Measurements from ENCODE around the gene MBD1.
A peak's percentile ranks its signal among the peaks of the same experiment; 100 is the strongest.
"Not testable (repeated sequence)": the region's sequence is repeated elsewhere in the genome, so short reads cannot be mapped to it uniquely, and the experiment has no call there.

Gene MBD1

GRCh38 chr18:50281295-50281971 lies at the start of gene MBD1:
Gene MBD1 (minus strand): TSS chr18:50281523. CDS start chr18:50279992, 1,531 bp downstream.
- Mint-ChIP-seq H3K4me3 (peak within 1 kb of the TSS; percentile 94), H3K4me1 (ENCODE audit: low read depth) (peaks cover 36% of the 10 kb centered on the region), H3K27ac (peak within 1 kb of the TSS; percentile 97), H3K27me3 (ENCODE audit: low read depth) (no peaks in the 10 kb centered on the region), H3K36me3 (ENCODE audit: low read depth) (peaks cover 58% of the 10 kb centered on the region), H3K9me3 (no peaks in the 10 kb centered on the region)

- Mint-ChIP-seq H3K4me3 (no peak overlapping the region), H3K27ac (no peak overlapping the region), H3K9me3 (peaks cover 5% of the 10 kb centered on the region), H3K36me3 (ENCODE audit: low read depth) (no peaks in the 10 kb centered on the region), H3K27me3 (ENCODE audit: low read depth) (peaks cover 22% of the 10 kb centered on the region), H3K4me1 (ENCODE audit: low read depth) (no peaks in the 10 kb centered on the region)
Measured at GRCh38 chr18:50330176-50330575, 48.9 kb upstream of the MBD1 start.

- Mint-ChIP-seq H3K36me3 (ENCODE audit: low read depth) (no peaks in the 10 kb centered on the region), H3K27ac (no peak overlapping the region), H3K4me1 (ENCODE audit: low read depth) (no peaks in the 10 kb centered on the region), H3K9me3 (peaks cover 5% of the 10 kb centered on the region), H3K27me3 (ENCODE audit: low read depth) (peaks cover 31% of the 10 kb centered on the region), H3K4me3 (no peak overlapping the region)
Measured at GRCh38 chr18:50327983-50328382, 46.7 kb upstream of the MBD1 start.

- Mint-ChIP-seq H3K4me3 (peak overlapping the region; percentile 72), H3K27ac (peak overlapping the region; percentile 81)
Measured at GRCh38 chr18:50320719-50321118, 39.4 kb upstream of the MBD1 start.

GRCh38 chr18:50315100-50315871 lies 34.0 kb upstream of the MBD1 start:
- Mint-ChIP-seq H3K27me3 (ENCODE audit: low read depth) (peaks cover 18% of the 10 kb centered on the region), H3K4me3 (no peak overlapping the region), H3K4me1 (ENCODE audit: low read depth) (peaks cover 4% of the 10 kb centered on the region), H3K9me3 (no peaks in the 10 kb centered on the region), H3K27ac (no peak overlapping the region), H3K36me3 (ENCODE audit: low read depth) (peaks cover 1% of the 10 kb centered on the region)

More at GRCh38 chr18:50320719-50321118, 39.4 kb upstream of the MBD1 start:
- Mint-ChIP-seq H3K9me3 (no peaks in the 10 kb centered on the region), H3K36me3 (ENCODE audit: low read depth) (peaks cover 1% of the 10 kb centered on the region), H3K4me1 (ENCODE audit: low read depth) (peaks cover 12% of the 10 kb centered on the region), H3K27me3 (ENCODE audit: low read depth) (peaks cover 16% of the 10 kb centered on the region)

- no peaks in the 10 kb centered on the region for H3K4me1 Mint-ChIP-seq (ENCODE audit: low read depth)
- no peak overlapping the region for H3K4me3 Mint-ChIP-seq
- peaks cover 23% of the 10 kb centered on the region for H3K27me3 Mint-ChIP-seq (ENCODE audit: low read depth)
- no peaks in the 10 kb centered on the region for H3K9me3 Mint-ChIP-seq
- H3K36me3 Mint-ChIP-seq (ENCODE audit: low read depth) = peaks cover 1% of the 10 kb centered on the region
- no peak overlapping the region for H3K27ac Mint-ChIP-seq
Measured at GRCh38 chr18:50313873-50314460, 32.6 kb upstream of the MBD1 start.

- Mint-ChIP-seq H3K4me3 (no peak overlapping the region), H3K4me1 (ENCODE audit: low read depth) (peaks cover 4% of the 10 kb centered on the region), H3K27ac (no peak overlapping the region), H3K9me3 (no peaks in the 10 kb centered on the region), H3K36me3 (ENCODE audit: low read depth) (peaks cover 1% of the 10 kb centered on the region), H3K27me3 (ENCODE audit: low read depth) (peaks cover 23% of the 10 kb centered on the region)
Measured at GRCh38 chr18:50313031-50313607, 31.8 kb upstream of the MBD1 start.

- Mint-ChIP-seq H3K4me3 (no peak overlapping the region), H3K27ac (no peak overlapping the region), H3K9me3 (no peaks in the 10 kb centered on the region), H3K27me3 (ENCODE audit: low read depth) (peaks cover 23% of the 10 kb centered on the region), H3K36me3 (ENCODE audit: low read depth) (peaks cover 3% of the 10 kb centered on the region), H3K4me1 (ENCODE audit: low read depth) (peaks cover 8% of the 10 kb centered on the region)
Measured at GRCh38 chr18:50312296-50313030, 31.1 kb upstream of the MBD1 start.

GRCh38 chr18:50311650-50312049 lies 30.3 kb upstream of the MBD1 start:
- Mint-ChIP-seq H3K9me3 (peaks cover under 1% of the 10 kb centered on the region), H3K27me3 (ENCODE audit: low read depth) (peaks cover 23% of the 10 kb centered on the region), H3K36me3 (ENCODE audit: low read depth) (peaks cover 2% of the 10 kb centered on the region), H3K4me1 (ENCODE audit: low read depth) (peaks cover 15% of the 10 kb centered on the region), H3K4me3 (no peak overlapping the region), H3K27ac (no peak overlapping the region)

GRCh38 chr18:50310080-50310479 lies 28.8 kb upstream of the MBD1 start:
- peaks cover 15% of the 10 kb centered on the region for H3K4me1 Mint-ChIP-seq (ENCODE audit: low read depth)
- H3K27me3 Mint-ChIP-seq (ENCODE audit: low read depth) = peaks cover 32% of the 10 kb centered on the region
- H3K27ac Mint-ChIP-seq = no peak overlapping the region

GRCh38 chr18:50308851-50309250 lies 27.5 kb upstream of the MBD1 start:
- peaks cover 23% of the 10 kb centered on the region for H3K27me3 Mint-ChIP-seq (ENCODE audit: low read depth)
- not testable (repeated sequence) for H3K4me3 Mint-ChIP-seq; H3K27ac Mint-ChIP-seq; H3K36me3 Mint-ChIP-seq (ENCODE audit: low read depth)
- peaks cover 15% of the 10 kb centered on the region for H3K4me1 Mint-ChIP-seq (ENCODE audit: low read depth)
- peaks cover 14% of the 10 kb centered on the region for H3K9me3 Mint-ChIP-seq

More at GRCh38 chr18:50310080-50310479, 28.8 kb upstream of the MBD1 start:
- H3K36me3 Mint-ChIP-seq (ENCODE audit: low read depth) = peaks cover 7% of the 10 kb centered on the region
- no peak overlapping the region for H3K4me3 Mint-ChIP-seq
- H3K9me3 Mint-ChIP-seq = peaks cover 13% of the 10 kb centered on the region

- Mint-ChIP-seq H3K4me1 (ENCODE audit: low read depth) (peaks cover 15% of the 10 kb centered on the region), H3K4me3 (peak overlapping the region; percentile 89), H3K36me3 (ENCODE audit: low read depth) (peaks cover 7% of the 10 kb centered on the region), H3K9me3 (peaks cover 14% of the 10 kb centered on the region), H3K27ac (peak overlapping the region; percentile 73), H3K27me3 (ENCODE audit: low read depth) (peaks cover 21% of the 10 kb centered on the region)
Measured at GRCh38 chr18:50307738-50308470, 26.6 kb upstream of the MBD1 start.

- Mint-ChIP-seq H3K9me3 (peaks cover 14% of the 10 kb centered on the region), H3K36me3 (ENCODE audit: low read depth) (peaks cover 7% of the 10 kb centered on the region), H3K27ac (peak overlapping the region; percentile 73), H3K27me3 (ENCODE audit: low read depth) (peaks cover 27% of the 10 kb centered on the region), H3K4me1 (ENCODE audit: low read depth) (peaks cover 15% of the 10 kb centered on the region), H3K4me3 (peak overlapping the region; percentile 89)
Measured at GRCh38 chr18:50307400-50307737, 26.0 kb upstream of the MBD1 start.
